ENCODE results near the gene CPEB4. TPM values are rescaled to one million over a fixed set of nuclear protein-coding genes. Genes with fewer than 3 reads are reported as not detected.

CPEB4 gene
- total RNA-seq, 4 donors from 2014 or later, result 7.2 to 24.1 (median 18.9) TPM

- Histone ChIP-seq H3K27ac (no peak overlapping the region), H3K27me3 (no peaks in the 10 kb centered on the region), H3K36me3 (no peaks in the 10 kb centered on the region), H3K4me1 (no peaks in the 10 kb centered on the region), H3K4me3 (no peak overlapping the region), H3K9me3 (no peaks in the 10 kb centered on the region)
- no peak for DNase-seq
- TF ChIP-seq POLR2A (IDR thresholded peaks at IDR 0.05) (no peak), CTCF (IDR thresholded peaks at IDR 0.05) (no peak)
- intact Hi-C loops (cut with DNase I; ENCODE audit: low total_unique reads), result loop anchor here (5.0 kb wide), 1 partner anchor 267 kb away; the partner anchor contains the start of gene BOD1
These were observed 3.6 kb upstream of the CPEB4 start for GRCh38 chr5:173884402-173885053.

GRCh38 chr5:173885054-173885443, 3.1 kb upstream of the CPEB4 start:
- H3K4me1 ChIP-seq, result no peaks in the 10 kb centered on the region
- no peak overlapping the region for H3K4me3 ChIP-seq
- no peaks in the 10 kb centered on the region for H3K36me3 ChIP-seq
- H3K9me3 ChIP-seq, result no peaks in the 10 kb centered on the region
- intact Hi-C loops (cut with DNase I; ENCODE audit: low total_unique reads), result loop anchor here (5.0 kb wide), 1 partner anchor 268 kb away; the partner anchor contains the start of gene BOD1
- no peaks in the 10 kb centered on the region for H3K27me3 ChIP-seq
- no peak for DNase-seq
- TF ChIP-seq POLR2A (IDR thresholded peaks at IDR 0.05) (no peak), CTCF (IDR thresholded peaks at IDR 0.05) (no peak)
- H3K27ac ChIP-seq, result no peak overlapping the region

GRCh38 chr5:173885475-173886010, 2.6 kb upstream of the CPEB4 start:
- Histone ChIP-seq H3K4me3 (no peak overlapping the region), H3K27me3 (no peaks in the 10 kb centered on the region), H3K36me3 (no peaks in the 10 kb centered on the region), H3K27ac (peak overlapping the region in 1 of 2 donors; percentile 52), H3K9me3 (no peaks in the 10 kb centered on the region), H3K4me1 (no peaks in the 10 kb centered on the region)
- TF ChIP-seq CTCF (IDR thresholded peaks at IDR 0.05) (peak in 1 of 4 experiments; percentile 8), POLR2A (IDR thresholded peaks at IDR 0.05) (no peak)
- intact Hi-C loops (cut with DNase I; ENCODE audit: low total_unique reads), result loop anchor here (5.0 kb wide), 1 partner anchor 268 kb away; the partner anchor contains the start of gene BOD1
- DNase-seq, result no peak

GRCh38 chr5:173886150-173886549, 2.0 kb upstream of the CPEB4 start:
- Histone ChIP-seq H3K27me3 (no peaks in the 10 kb centered on the region), H3K4me3 (no peak overlapping the region), H3K27ac (peak overlapping the region in 1 of 2 donors; percentile 52), H3K9me3 (no peaks in the 10 kb centered on the region), H3K4me1 (no peaks in the 10 kb centered on the region), H3K36me3 (no peaks in the 10 kb centered on the region)
- no peak for TF ChIP-seq CTCF (IDR thresholded peaks at IDR 0.05)
- no peak for TF ChIP-seq POLR2A (IDR thresholded peaks at IDR 0.05)
- intact Hi-C loops (cut with DNase I; ENCODE audit: low total_unique reads), result loop anchor here (5.0 kb wide), 1 partner anchor 269 kb away; the partner anchor contains the start of gene BOD1
- no peak for DNase-seq

GRCh38 chr5:173888473-173889131, 453 bp downstream of the CPEB4 start:
- Histone ChIP-seq H3K4me3 (peak overlapping the region; percentile 85 to 97), H3K4me1 (no peaks in the 10 kb centered on the region), H3K27me3 (no peaks in the 10 kb centered on the region), H3K36me3 (no peaks in the 10 kb centered on the region), H3K9me3 (no peaks in the 10 kb centered on the region), H3K27ac (peak overlapping the region; percentile 85 to 94)
- TF ChIP-seq POLR2A (IDR thresholded peaks at IDR 0.05) (no peak), CTCF (IDR thresholded peaks at IDR 0.05) (no peak)
- peak in 1 of 2 donors; percentile 25 for DNase-seq
- intact Hi-C loops (cut with DNase I; ENCODE audit: low total_unique reads), result loop anchor here (5.0 kb wide), 1 partner anchor 271 kb away; the partner anchor contains the start of gene BOD1

Data from uterus (tissue), 4 donors.